WERI-Rb-1 (cell line): ENCODE measurements around the gene JMJD7.

Experiments used
- DNase-seq: peaks from one replicate; pipeline ENCODE4 v3.0.0-alpha.2; 2020
- H3K27ac ChIP-seq: fragments of 250-450 bp; sonication (Bioruptor Pico); 2 replicates; pipeline ENCODE4 v1.5.1; 2020; ENCODE audit warnings: mild to moderate bottlenecking, moderate library complexity
- H3K27me3 ChIP-seq: fragments of 250-450 bp; sonication (Bioruptor Pico); 2 replicates; pipeline ENCODE4 v1.5.1; 2021; ENCODE audit warnings: mild to moderate bottlenecking, low read depth, moderate library complexity; ENCODE audit not compliant: insufficient read depth, severe bottlenecking
- H3K36me3 ChIP-seq: fragments of 250-450 bp; sonication (Bioruptor Pico); 2 replicates; pipeline ENCODE4 v1.5.1; 2020; ENCODE audit warnings: mild to moderate bottlenecking, moderate library complexity
- H3K4me3 ChIP-seq: 2 replicates; pipeline ENCODE4 v1.5.1; 2011; ENCODE audit warnings: low read depth, mild to moderate bottlenecking, control low read depth, low read length
- H3K9me3 ChIP-seq: fragments of 250-450 bp; sonication (Bioruptor Pico); 2 replicates; pipeline ENCODE4 v1.5.1; 2021; ENCODE audit warnings: mild to moderate bottlenecking, moderate library complexity; ENCODE audit not compliant: severe bottlenecking
- CTCF ChIP-seq: IDR thresholded peaks from 2 replicates; pipeline ENCODE4 v1.5.1; 2011; ENCODE audit warnings: low read depth, mild to moderate bottlenecking, control low read depth, inconsistent platforms, low read length

Gene JMJD7

GRCh38 chr15:41874736-41875135 is 46.8 kb downstream of the JMJD7 start:
- no peak for DNase-seq
- Histone ChIP-seq H3K27ac (no peak overlapping the region), H3K27me3 (no peaks in the 10 kb centered on the region), H3K36me3 (no peaks in the 10 kb centered on the region), H3K4me3 (no peak overlapping the region), H3K9me3 (no peaks in the 10 kb centered on the region)
- no peak for TF ChIP-seq CTCF

GRCh38 chr15:41876007-41876406 is 48.1 kb downstream of the JMJD7 start:
- H3K4me3 ChIP-seq, result no peak overlapping the region
- no peak overlapping the region for H3K27ac ChIP-seq
- no peaks in the 10 kb centered on the region for H3K27me3 ChIP-seq
- no peaks in the 10 kb centered on the region for H3K36me3 ChIP-seq
- DNase-seq, result no peak
- TF ChIP-seq CTCF, result no peak
- no peaks in the 10 kb centered on the region for H3K9me3 ChIP-seq

- DNase-seq, result no peak
- Histone ChIP-seq H3K4me3 (no peak overlapping the region), H3K27me3 (no peaks in the 10 kb centered on the region), H3K36me3 (no peaks in the 10 kb centered on the region), H3K9me3 (no peaks in the 10 kb centered on the region), H3K27ac (no peak overlapping the region)
- no peak for TF ChIP-seq CTCF
Measured at GRCh38 chr15:41876689-41877088, 48.8 kb downstream of the JMJD7 start.

- Histone ChIP-seq H3K9me3 (no peaks in the 10 kb centered on the region), H3K36me3 (no peaks in the 10 kb centered on the region), H3K4me3 (no peak overlapping the region), H3K27ac (no peak overlapping the region), H3K27me3 (no peaks in the 10 kb centered on the region)
- no peak for TF ChIP-seq CTCF
- DNase-seq, result no peak
Measured at GRCh38 chr15:41877631-41878354, 49.9 kb downstream of the JMJD7 start.

GRCh38 chr15:41878355-41878699 is 50.4 kb downstream of the JMJD7 start:
- no peaks in the 10 kb centered on the region for H3K36me3 ChIP-seq
- TF ChIP-seq CTCF, result no peak
- no peak for DNase-seq
- no peaks in the 10 kb centered on the region for H3K27me3 ChIP-seq
- H3K27ac ChIP-seq, result no peak overlapping the region
- no peaks in the 10 kb centered on the region for H3K9me3 ChIP-seq
- H3K4me3 ChIP-seq, result no peak overlapping the region

- H3K27ac ChIP-seq, result no peak overlapping the region
- no peaks in the 10 kb centered on the region for H3K9me3 ChIP-seq
- no peaks in the 10 kb centered on the region for H3K27me3 ChIP-seq
- no peak for TF ChIP-seq CTCF
- no peak overlapping the region for H3K4me3 ChIP-seq
- no peak for DNase-seq
- H3K36me3 ChIP-seq, result no peaks in the 10 kb centered on the region
Measured at GRCh38 chr15:41879321-41879845, 51.5 kb downstream of the JMJD7 start.
